Astrocyte of the cerebellum (primary cell): ENCODE measurements around the gene GAS2.
A peak's percentile ranks its signal among the peaks of the same experiment; 100 is the strongest.

ENCODE experiments used
- DNase-seq: peaks from one replicate; pipeline ENCODE4 v3.0.0-alpha.2; 2011; ENCODE audit warnings: low read depth
- H3K4me3 ChIP-seq: 2 replicates; pipeline ENCODE4 v1.5.1; 2011; ENCODE audit warnings: mild to moderate bottlenecking, low read depth, low read length, moderate library complexity
- CTCF ChIP-seq: IDR thresholded peaks from 2 replicates; pipeline ENCODE4 v1.5.1; 2012; ENCODE audit warnings: low read length, low read depth, moderate library complexity, mild to moderate bottlenecking; ENCODE audit errors: missing control alignments
- in situ Hi-C: cut with HindIII; loops from 2 replicates; pipeline ENCODE4 v1.10.0; 2017; ENCODE audit warnings: low sequenced_read_pairs

The GAS2 gene

GRCh38 chr11:22666325-22666687, at the start of gene GAS2:
GAS2 (plus strand) TSS chr11:22666611; CDS start chr11:22674870, 8,259 bp downstream.
- no peak for TF ChIP-seq CTCF
- H3K4me3 ChIP-seq: peak within 1 kb of the TSS; percentile 49
- in situ Hi-C loops: no loop called here
- DNase-seq: no peak

DNA sequence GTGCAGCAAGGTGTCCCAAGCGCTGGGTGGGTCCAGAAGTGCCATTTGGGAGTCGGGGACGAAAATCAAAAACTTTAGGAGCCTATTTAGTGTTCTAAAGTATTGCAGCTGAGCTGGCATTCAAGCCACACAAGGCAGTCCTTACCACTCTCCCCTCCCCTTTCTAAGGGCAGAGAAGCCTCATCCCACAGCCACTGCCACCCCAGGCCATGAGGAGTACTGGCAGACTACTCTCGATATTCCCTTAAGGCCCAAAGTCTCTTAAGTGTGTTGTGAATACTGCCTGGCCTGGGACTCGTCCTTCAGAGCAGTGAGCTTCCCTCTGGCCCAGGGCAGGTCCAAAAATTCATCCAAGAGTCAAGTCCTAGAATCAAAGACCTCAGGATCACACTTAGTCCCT, 48.5 kb upstream of the GAS2 start:
- DNase-seq: no peak
- in situ Hi-C loops: no loop called here
- no peak for TF ChIP-seq CTCF
- no peak overlapping the region for H3K4me3 ChIP-seq

DNA sequence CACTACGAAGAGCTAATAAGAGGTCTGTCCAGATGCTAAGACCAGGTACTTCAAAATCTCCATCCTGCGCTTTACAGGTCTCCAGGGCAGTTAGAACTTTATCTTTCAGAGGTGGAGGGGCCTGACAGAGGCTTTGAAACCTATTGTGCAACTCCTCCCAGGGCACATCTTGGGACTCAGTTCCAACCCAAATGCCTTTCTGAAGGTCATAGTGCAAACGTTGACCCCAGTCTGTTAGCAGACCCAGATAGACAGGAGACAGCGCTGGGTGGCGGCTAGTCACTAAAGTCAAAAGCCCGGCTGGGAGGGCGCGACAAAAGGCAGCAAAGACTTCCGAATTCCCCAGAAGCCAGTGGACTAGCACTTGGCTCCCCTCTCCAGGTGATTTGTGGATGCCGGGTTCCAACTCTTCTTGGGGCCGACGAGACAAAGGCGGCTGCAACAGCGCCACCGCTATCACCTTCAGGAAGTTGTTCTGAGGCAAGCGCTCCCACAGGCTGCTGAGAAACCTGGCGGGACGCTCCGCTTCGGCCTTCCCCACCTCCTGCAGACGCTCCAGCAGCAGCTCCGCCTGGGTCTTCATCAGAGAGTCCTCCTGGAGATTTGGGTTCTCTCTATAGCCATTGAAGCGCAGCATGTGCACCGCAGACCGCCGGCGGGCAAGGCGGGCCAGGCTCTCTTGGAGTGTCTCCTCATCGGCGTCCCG, 41.5 kb upstream of the GAS2 start:
- peak; percentile 32 for DNase-seq
- peak overlapping the region; percentile 95 for H3K4me3 ChIP-seq
- in situ Hi-C loops: no loop called here
- TF ChIP-seq CTCF: peak; percentile 69

GRCh38 chr11:22625448-22626287, 40.7 kb upstream of the GAS2 start, which contains the start of gene FANCF:
FANCF (minus strand) TSS chr11:22625823; CDS start chr11:22625810, 13 bp downstream.
- in situ Hi-C loops: no loop called here
- peak; percentile 99 for DNase-seq
- H3K4me3 ChIP-seq: peak within 1 kb of the TSS; percentile 95
- TF ChIP-seq CTCF: no peak

DNA sequence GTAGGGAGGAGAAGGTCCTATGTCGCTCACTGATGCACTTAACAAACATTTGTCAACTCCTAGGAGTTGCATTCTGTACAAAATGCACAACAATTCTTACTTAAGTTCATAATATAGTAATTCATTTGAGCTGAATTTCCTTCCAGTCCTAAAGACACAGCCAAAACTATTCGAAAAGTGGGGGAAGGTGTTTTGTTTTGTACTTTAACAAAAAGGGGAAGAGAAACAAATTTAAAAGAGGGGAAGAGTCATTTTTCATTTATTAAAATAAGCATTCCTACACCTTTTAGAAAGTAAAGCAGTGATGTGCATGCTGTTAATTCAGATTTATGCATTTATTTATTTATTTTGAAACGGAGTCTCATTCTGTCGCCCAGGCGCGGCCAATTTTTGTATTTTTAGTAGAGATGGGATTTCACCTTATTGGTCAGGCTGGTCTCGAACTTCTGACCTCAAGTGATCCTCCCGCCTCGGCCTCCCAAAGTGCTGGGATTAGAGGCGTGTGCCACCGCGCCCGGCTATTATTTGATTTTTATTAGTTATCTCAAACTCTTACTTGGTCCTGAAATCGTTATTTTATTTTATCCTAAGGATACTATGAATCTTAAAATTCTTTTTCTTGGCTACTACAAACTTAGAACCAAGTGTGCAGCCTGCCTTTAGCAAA, 39.7 kb upstream of the GAS2 start:
- DNase-seq: no peak
- in situ Hi-C loops: no loop called here
- H3K4me3 ChIP-seq: no peak overlapping the region
- TF ChIP-seq CTCF: no peak

GRCh38 chr11:22627421-22627820, 39.0 kb upstream of the GAS2 start:
- H3K4me3 ChIP-seq: no peak overlapping the region
- TF ChIP-seq CTCF: no peak
- in situ Hi-C loops: no loop called here
- no peak for DNase-seq
